AG04450 (cell line): ENCODE data around the gene C1orf56. TPM values are rescaled to one million over a fixed set of nuclear protein-coding genes. Genes with fewer than 3 reads are reported as not detected.

Experiments used
- CTCF ChIA-PET: fragments of 300-600, 350-600 bp; formaldehyde crosslinking; extraction: SDS; loops from one replicate; lab custom pipeline; 2022; ENCODE audit warnings: antibody characterized with exemption, inconsistent platforms; lab: Charles Lee
- POLR2A ChIA-PET: fragments of 350-600 bp; formaldehyde crosslinking; extraction: SDS; loops from one replicate; lab custom pipeline; 2021; ENCODE audit warnings: antibody characterized with exemption, inconsistent platforms; lab: Yijun Ruan, JAX
- DNase-seq: peaks from one replicate; pipeline ENCODE4 v3.0.0-alpha.2; 2011; ENCODE audit warnings: low read depth, low spot score
- H3K27ac ChIP-seq: one replicate; pipeline ENCODE4 v1.5.1; 2012; ENCODE audit warnings: low read depth, low read length, control low read depth
- H3K27me3 ChIP-seq: one replicate; pipeline ENCODE4 v1.6.0; 2012; ENCODE audit warnings: low read length; ENCODE audit not compliant: control insufficient read depth, insufficient read depth
- H3K4me3 ChIP-seq: 2 replicates; pipeline ENCODE4 v1.5.1; 2011; ENCODE audit warnings: mild to moderate bottlenecking, low read depth, low read length, control low read depth
- H3K9me3 ChIP-seq: 2 replicates; pipeline ENCODE4 v1.5.1; 2012; ENCODE audit warnings: low read length; ENCODE audit not compliant: control insufficient read depth, insufficient read depth
- CTCF ChIP-seq: IDR thresholded peaks from 2 replicates; pipeline ENCODE4 v1.5.1; 2011; ENCODE audit warnings: low read depth, low read length, control low read depth, inconsistent platforms
- polyA minus RNA-seq: library from RNA; depleted of rRNA, polyadenylated mRNA; stranded (reverse); fragments of >200 nt; gene quantifications from 2 replicates; pipeline ENCODE4 v1.2.3, GENCODE V29; 2011; rRNA and poly(A)+ RNA removed
- polyA plus RNA-seq: library from polyadenylated mRNA; depleted of rRNA; stranded (reverse); fragments of >200 nt; gene quantifications from 2 replicates; pipeline ENCODE4 v1.2.3, GENCODE V29; 2011; rRNA removed

Gene C1orf56
- 1.3 and 1.9 TPM in 2 replicates for polyA plus RNA-seq
- polyA minus RNA-seq = 0.74 and 1.8 TPM in 2 replicates

- Histone ChIP-seq H3K9me3 (no peaks in the 10 kb centered on the region; the same call in 1 of the 2 replicates), H3K27me3 (no peaks in the 10 kb centered on the region), H3K4me3 (peak within 1 kb of the TSS; percentile 78), H3K27ac (peak within 1 kb of the TSS; percentile 68)
- ChIA-PET CTCF (interaction anchor here (0.6 to 1.9 kb wide), 8 partner anchors 9 to 397 kb away, joined by 3 to 8 read pairs (median 4); partner anchors contain the start of genes CDC42SE1 and MINDY1), POLR2A (interaction anchor here (0.6 to 3.2 kb wide), 4 partner anchors 10 to 390 kb away, joined by 3 to 24 read pairs (median 6); partner anchors contain the start of gene CDC42SE1)
- no peak for TF ChIP-seq CTCF
- DNase-seq = no peak
Measured at GRCh38 chr1:151047591-151047924, at the start of gene C1orf56. Gene C1orf56, plus strand, starts transcription at chr1:151047751. Its CDS starts 97 bp downstream, at chr1:151047848.

GRCh38 chr1:150997949-150998348 lies 49.6 kb upstream of the C1orf56 start:
- POLR2A ChIA-PET = interaction anchor here (1.0 kb wide), 1 partner anchor 8 kb away, joined by 6 read pairs; the partner anchor contains the start of gene MINDY1
- no peak for DNase-seq
- H3K27me3 ChIP-seq = no peaks in the 10 kb centered on the region

GRCh38 chr1:150999051-150999674 lies 48.4 kb upstream of the C1orf56 start:
- ChIA-PET CTCF (interaction anchor here (0.6 to 2.7 kb wide), 4 partner anchors 19 to 439 kb away, joined by 3 to 9 read pairs (median 4); no protein-coding TSS in a partner anchor), POLR2A (interaction anchor here (0.6 to 1.6 kb wide), 2 partner anchors 17 to 33 kb away, joined by 3 to 4 read pairs; partner anchors contain the start of gene ANXA9)
- no peak overlapping the region for H3K4me3 ChIP-seq
- peak overlapping the region; percentile 70 for H3K27ac ChIP-seq
- no peak for TF ChIP-seq CTCF
- H3K27me3 ChIP-seq = no peaks in the 10 kb centered on the region
- no peaks in the 10 kb centered on the region for H3K9me3 ChIP-seq
- DNase-seq = peak; percentile 37

More at GRCh38 chr1:150997949-150998348, 49.6 kb upstream of the C1orf56 start:
- Histone ChIP-seq H3K4me3 (no peak overlapping the region), H3K27ac (no peak overlapping the region), H3K9me3 (no peaks in the 10 kb centered on the region)
- CTCF ChIA-PET = interaction anchor here (2.7 kb wide), 1 partner anchor 18 kb away, joined by 9 read pairs; no protein-coding TSS in a partner anchor
- no peak for TF ChIP-seq CTCF

- TF ChIP-seq CTCF = no peak
- no peaks in the 10 kb centered on the region for H3K27me3 ChIP-seq
- CTCF ChIA-PET = interaction anchor here (0.6 to 2.7 kb wide), 2 partner anchors 20 to 439 kb away, joined by 3 to 9 read pairs; no protein-coding TSS in a partner anchor
- H3K27ac ChIP-seq = peak overlapping the region; percentile 70
- no peaks in the 10 kb centered on the region for H3K9me3 ChIP-seq
- POLR2A ChIA-PET = interaction anchor here (0.6 to 1.6 kb wide), 3 partner anchors 18 to 39 kb away, joined by 3 to 4 read pairs (median 3); partner anchors contain the start of gene ANXA9
- no peak overlapping the region for H3K4me3 ChIP-seq
- DNase-seq = no peak
Measured at GRCh38 chr1:150999926-151000325, 47.6 kb upstream of the C1orf56 start.
